NCI-H128 (cell line): ENCODE measurements around the gene SHB.
"Not testable (repeated sequence)": the region's sequence is repeated elsewhere in the genome, so short reads cannot be mapped to it uniquely, and the experiment has no call there.

Experiments
- DNase-seq: peaks from one replicate; lab custom pipeline; 2025; ENCODE audit not compliant: unreplicated experiment; lab: John Stamatoyannopoulos, UW

Gene SHB

GRCh38 chr9:37971691-37972090 lies 97.3 kb downstream of the SHB start:
- DNase-seq, result no peak

- no peak for DNase-seq
Measured at GRCh38 chr9:37971108-37971459, 97.9 kb downstream of the SHB start.

- DNase-seq, result no peak
Measured at GRCh38 chr9:37970301-37971107, 98.5 kb downstream of the SHB start.

GRCh38 chr9:37969558-37970300 lies 99.3 kb downstream of the SHB start:
- DNase-seq, result no peak

- no peak for DNase-seq
Measured at GRCh38 chr9:37969130-37969529, 99.9 kb downstream of the SHB start.

GRCh38 chr9:37968228-37968701 lies 100.8 kb downstream of the SHB start:
- no peak for DNase-seq

GRCh38 chr9:37967761-37968080 lies 101.3 kb downstream of the SHB start:
- no peak for DNase-seq

GRCh38 chr9:37967014-37967760 lies 101.8 kb downstream of the SHB start:
- no peak for DNase-seq

GRCh38 chr9:37966412-37967013 lies 102.5 kb downstream of the SHB start:
- DNase-seq, result no peak

GRCh38 chr9:37965676-37966345 lies 103.2 kb downstream of the SHB start:
- DNase-seq, result not testable (repeated sequence)

- DNase-seq, result no peak
Measured at GRCh38 chr9:37965116-37965515, 103.9 kb downstream of the SHB start.

GRCh38 chr9:37964740-37965081 lies 104.3 kb downstream of the SHB start:
- no peak for DNase-seq

GRCh38 chr9:37963936-37964739 lies 104.9 kb downstream of the SHB start:
- no peak for DNase-seq

GRCh38 chr9:37961351-37961750 lies 107.7 kb downstream of the SHB start:
- no peak for DNase-seq

GRCh38 chr9:37960631-37961030 lies 108.4 kb downstream of the SHB start:
- DNase-seq, result no peak

- DNase-seq, result no peak
Measured at GRCh38 chr9:37959976-37960375, 109.1 kb downstream of the SHB start.

- DNase-seq, result no peak
Measured at GRCh38 chr9:37958154-37958553, 110.9 kb downstream of the SHB start.

- DNase-seq, result no peak
Measured at GRCh38 chr9:37957664-37957953, 111.4 kb downstream of the SHB start.

- no peak for DNase-seq
Measured at GRCh38 chr9:37956904-37957663, 111.9 kb downstream of the SHB start.

- no peak for DNase-seq
Measured at GRCh38 chr9:37956423-37956820, 112.6 kb downstream of the SHB start.
